HEK293 (cell line): ENCODE data around the gene EGFR.

Experiments
- CTCF ChIA-PET: fragments of 350-600 bp; formaldehyde crosslinking; extraction: SDS; loops from one replicate; lab custom pipeline; 2021; ENCODE audit warnings: antibody characterized with exemption; lab: Yijun Ruan, JAX
- POLR2A ChIA-PET: fragments of 300-600 bp; formaldehyde crosslinking; extraction: SDS; loops from one replicate; lab custom pipeline; 2020; ENCODE audit warnings: antibody characterized with exemption, inconsistent platforms; lab: Yijun Ruan, JAX
- H3K27ac ChIP-seq: fragments of 200-500 bp; sonication (Bioruptor generic); 2 replicates; pipeline ENCODE4 v1.5.1; 2014; ENCODE audit warnings: low read depth, low read length, control low read depth, inconsistent platforms; ENCODE audit errors: extremely low read depth
- H3K36me3 ChIP-seq, 2 experiments: fragments of 200-500 bp in 1 of 2; sonication (Bioruptor generic) in 1 of 2; 1 replicate in 1 of 2; 2 replicates in 1 of 2; pipeline ENCODE4 v1.5.1; 2014 to 2017; ENCODE audit warnings: inconsistent platforms in 2 of 2, low read length in 2 of 2; ENCODE audit not compliant: control insufficient read depth in 2 of 2, insufficient read depth in 1 of 2
- H3K4me1 ChIP-seq: fragments of 200-500 bp; sonication (Bioruptor generic); 2 replicates; pipeline ENCODE4 v1.5.1; 2014; ENCODE audit warnings: mild to moderate bottlenecking, low read length, inconsistent platforms; ENCODE audit not compliant: control insufficient read depth, insufficient read depth
- H3K4me3 ChIP-seq: 2 replicates; pipeline ENCODE4 v1.5.1; 2011; ENCODE audit warnings: low read depth, mild to moderate bottlenecking, control low read depth, low read length, moderate library complexity
- H3K9me3 ChIP-seq: fragments of 200-500 bp; sonication (Bioruptor generic); 2 replicates; pipeline ENCODE4 v1.5.1; 2014; ENCODE audit warnings: low read depth, low read length, inconsistent platforms; ENCODE audit not compliant: control insufficient read depth, insufficient read depth
- GFI1B ChIP-seq: fragments of 450-650 bp; formaldehyde crosslinking; IDR thresholded peaks from 2 replicates; pipeline ENCODE4 v1.5.1; 2016; ENCODE audit warnings: missing biosample characterization, missing genetic modification characterization
- HOXC10 ChIP-seq: sonication (generic); formaldehyde crosslinking; IDR thresholded peaks from 2 replicates; pipeline ENCODE4 v1.8.1; 2023; ENCODE audit warnings: mild to moderate bottlenecking, missing genetic modification reagents
- KLF7 ChIP-seq: fragments of 450-650 bp; formaldehyde crosslinking; IDR thresholded peaks from 2 replicates; pipeline ENCODE4 v1.5.1; 2016; ENCODE audit warnings: missing biosample characterization, missing genetic modification characterization, borderline replicate concordance
- SP3 ChIP-seq: fragments of 450-650 bp; formaldehyde crosslinking; IDR thresholded peaks from 2 replicates; pipeline ENCODE4 v1.5.1; 2016; ENCODE audit warnings: missing biosample characterization, missing genetic modification characterization
- TCF7L2 ChIP-seq: IDR thresholded peaks from 2 replicates; pipeline ENCODE4 v1.6.1; 2011; ENCODE audit warnings: low read depth, mild to moderate bottlenecking, inconsistent platforms, low read length, moderate library complexity, borderline replicate concordance
- WT1 ChIP-seq: fragments of 450-650 bp; formaldehyde crosslinking; IDR thresholded peaks from 2 replicates; pipeline ENCODE4 v1.5.1; 2016; ENCODE audit warnings: missing biosample characterization, missing genetic modification characterization
- ZBTB20 ChIP-seq: fragments of 450-650 bp; formaldehyde crosslinking; IDR thresholded peaks from 2 replicates; pipeline ENCODE4 v1.5.1; 2016; ENCODE audit warnings: missing biosample characterization, missing genetic modification characterization
- ZFP3 ChIP-seq: fragments of 450-650 bp; formaldehyde crosslinking; IDR thresholded peaks from 2 replicates; pipeline ENCODE4 v1.5.1; 2016; ENCODE audit warnings: low read depth, missing biosample characterization, missing genetic modification characterization
- ZNF19 ChIP-seq: fragments of 450-650 bp; formaldehyde crosslinking; IDR thresholded peaks from 2 replicates; pipeline ENCODE4; 2016; ENCODE audit warnings: missing biosample characterization, missing genetic modification characterization, low read depth
- ZNF274 ChIP-seq, 2 experiments: fragments of 200-500 bp in 1 of 2; fragments of 450-650 bp in 1 of 2; sonication (Bioruptor generic) in 1 of 2; formaldehyde crosslinking in 1 of 2; IDR thresholded peaks; 2 replicates each; pipeline versions ENCODE4 v1.5.1 to v1.6.1; 2014 to 2016; ENCODE audit warnings: borderline replicate concordance in 1 of 2, inconsistent platforms in 1 of 2, low read length in 1 of 2, missing biosample characterization in 1 of 2, missing genetic modification characterization in 1 of 2
- ZNF596 ChIP-seq: fragments of 450-650 bp; IDR thresholded peaks from 2 replicates; pipeline ENCODE4 v1.5.0; 2018; ENCODE audit warnings: missing biosample characterization, mild to moderate bottlenecking, missing genetic modification characterization, moderate library complexity
- ZNF747 ChIP-seq: fragments of 450-650 bp; formaldehyde crosslinking; IDR thresholded peaks from 2 replicates; pipeline ENCODE4 v1.5.1; 2016; ENCODE audit warnings: missing biosample characterization, missing genetic modification characterization
- TF ChIP-seq, protein P1 (sequence below): fragments of 450-650 bp; formaldehyde crosslinking; IDR thresholded peaks from 2 replicates; pipeline ENCODE4 v1.5.1; 2016; ENCODE audit warnings: missing biosample characterization, missing genetic modification characterization
- TF ChIP-seq, protein P2 (sequence below): fragments of 450-650 bp; formaldehyde crosslinking; IDR thresholded peaks from 2 replicates; pipeline ENCODE4 v1.5.1; 2016; ENCODE audit warnings: missing biosample characterization, missing genetic modification characterization, low read depth
- TF ChIP-seq, protein P3 (sequence below): fragments of 450-650 bp; formaldehyde crosslinking; IDR thresholded peaks from 2 replicates; pipeline ENCODE4 v1.5.1; 2017; ENCODE audit warnings: missing biosample characterization, missing genetic modification characterization

Gene EGFR

DNA sequence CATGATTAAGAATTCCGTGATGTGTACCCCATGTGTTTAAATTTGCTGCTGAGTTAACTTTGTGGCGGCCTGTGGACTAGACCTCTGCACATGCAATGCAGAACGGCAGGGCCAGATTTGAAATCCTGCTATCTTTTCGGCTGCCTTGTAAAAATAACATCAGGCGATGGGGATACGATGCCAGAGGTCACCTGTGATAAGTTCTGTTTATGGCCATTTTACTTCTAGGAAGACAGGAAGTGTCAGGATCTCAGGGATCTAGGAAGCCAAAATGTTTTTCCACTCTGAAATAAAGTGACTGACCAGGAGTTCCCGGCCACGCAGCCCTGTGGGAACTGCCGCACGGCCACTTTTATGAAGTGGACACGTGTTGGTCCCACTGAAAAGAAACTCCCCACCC lies 77.5 kb downstream of the EGFR start:
- no peak overlapping the region for H3K27ac ChIP-seq
- H3K36me3 ChIP-seq: no peaks in the 10 kb centered on the region
- TF ChIP-seq WT1 (tag by site-specific recombination) (no peak), ZFP3 (no peak)
- TF ChIP-seq, protein P1, sequence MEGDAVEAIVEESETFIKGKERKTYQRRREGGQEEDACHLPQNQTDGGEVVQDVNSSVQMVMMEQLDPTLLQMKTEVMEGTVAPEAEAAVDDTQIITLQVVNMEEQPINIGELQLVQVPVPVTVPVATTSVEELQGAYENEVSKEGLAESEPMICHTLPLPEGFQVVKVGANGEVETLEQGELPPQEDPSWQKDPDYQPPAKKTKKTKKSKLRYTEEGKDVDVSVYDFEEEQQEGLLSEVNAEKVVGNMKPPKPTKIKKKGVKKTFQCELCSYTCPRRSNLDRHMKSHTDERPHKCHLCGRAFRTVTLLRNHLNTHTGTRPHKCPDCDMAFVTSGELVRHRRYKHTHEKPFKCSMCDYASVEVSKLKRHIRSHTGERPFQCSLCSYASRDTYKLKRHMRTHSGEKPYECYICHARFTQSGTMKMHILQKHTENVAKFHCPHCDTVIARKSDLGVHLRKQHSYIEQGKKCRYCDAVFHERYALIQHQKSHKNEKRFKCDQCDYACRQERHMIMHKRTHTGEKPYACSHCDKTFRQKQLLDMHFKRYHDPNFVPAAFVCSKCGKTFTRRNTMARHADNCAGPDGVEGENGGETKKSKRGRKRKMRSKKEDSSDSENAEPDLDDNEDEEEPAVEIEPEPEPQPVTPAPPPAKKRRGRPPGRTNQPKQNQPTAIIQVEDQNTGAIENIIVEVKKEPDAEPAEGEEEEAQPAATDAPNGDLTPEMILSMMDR: no peak
- H3K4me3 ChIP-seq: no peak overlapping the region
- no peaks in the 10 kb centered on the region for H3K9me3 ChIP-seq
- ChIA-PET CTCF (no interaction called here), POLR2A (no interaction called here)
- peaks cover 3% of the 10 kb centered on the region; the same call in 1 of the 2 replicates for H3K4me1 ChIP-seq

DNA sequence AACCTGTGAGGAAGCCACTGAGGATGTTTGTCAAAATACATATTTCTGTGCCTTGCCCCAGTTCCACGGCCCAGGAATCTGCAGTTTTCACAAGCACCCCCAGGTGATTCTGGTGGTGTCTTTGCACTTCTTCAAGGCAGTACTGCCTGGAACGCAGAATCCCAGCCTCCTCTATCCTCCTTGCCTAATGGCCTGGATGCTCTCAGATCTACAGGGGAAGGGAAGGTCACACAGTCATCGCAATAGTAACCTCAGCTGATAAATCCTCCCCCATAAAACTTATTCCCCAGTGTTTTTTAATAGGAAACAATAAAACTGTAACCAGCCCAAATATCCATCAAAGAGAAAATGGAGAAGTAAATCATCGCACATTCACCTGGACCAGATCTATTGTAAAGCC lies 78.3 kb downstream of the EGFR start:
- TF ChIP-seq SP3 (no peak), ZNF19 (tag by site-specific recombination) (no peak)
- Histone ChIP-seq H3K9me3 (no peaks in the 10 kb centered on the region), H3K27ac (no peak overlapping the region), H3K4me3 (no peak overlapping the region), H3K4me1 (peaks cover 3% of the 10 kb centered on the region; the same call in 1 of the 2 replicates), H3K36me3 (no peaks in the 10 kb centered on the region)
- ChIA-PET POLR2A (no interaction called here), CTCF (interaction anchor here (0.7 kb wide), 1 partner anchor 158 kb away, joined by 3 read pairs; no protein-coding TSS in a partner anchor)

DNA sequence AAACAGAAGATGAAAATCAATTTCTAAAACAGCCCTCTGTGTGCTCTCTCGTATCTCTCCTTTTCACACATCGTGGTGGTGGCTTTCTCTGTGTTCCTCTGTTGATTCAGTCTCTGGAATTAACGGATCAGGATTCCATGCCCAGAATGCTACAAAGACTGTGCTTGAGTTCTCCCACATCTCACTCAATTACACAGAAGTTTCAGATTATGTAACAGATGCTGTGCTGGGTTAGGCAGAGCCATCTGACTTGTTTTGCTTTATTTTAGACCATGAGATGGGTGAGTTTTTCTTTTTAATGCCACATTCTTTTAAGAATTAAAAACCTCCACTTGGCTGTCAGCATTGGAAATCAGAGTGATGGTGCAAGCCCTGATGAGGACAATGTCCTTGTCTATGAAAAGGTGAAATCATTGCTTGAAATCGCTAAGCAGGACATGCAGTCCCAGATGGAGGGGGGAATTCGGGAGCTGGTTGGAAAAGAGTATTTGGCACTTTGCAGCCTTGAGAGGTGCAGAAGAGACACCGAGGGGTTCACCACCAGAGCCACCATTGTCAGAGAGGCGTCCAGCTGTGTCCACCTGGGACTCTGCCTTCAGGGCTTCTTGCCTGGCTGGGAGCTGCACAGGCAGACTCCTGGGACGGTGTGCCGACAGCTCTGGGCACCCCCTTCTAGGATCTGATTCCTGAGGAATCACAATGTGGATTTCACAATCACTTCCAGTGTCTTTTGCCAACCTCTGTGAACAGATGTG lies 80.4 kb downstream of the EGFR start:
- no peaks in the 10 kb centered on the region for H3K36me3 ChIP-seq
- TF ChIP-seq TCF7L2: no peak
- TF ChIP-seq KLF7: no peak
- no peak for TF ChIP-seq ZBTB20 (tag by site-specific recombination)
- TF ChIP-seq HOXC10: no peak
- TF ChIP-seq ZNF747: no peak
- TF ChIP-seq, protein P2, sequence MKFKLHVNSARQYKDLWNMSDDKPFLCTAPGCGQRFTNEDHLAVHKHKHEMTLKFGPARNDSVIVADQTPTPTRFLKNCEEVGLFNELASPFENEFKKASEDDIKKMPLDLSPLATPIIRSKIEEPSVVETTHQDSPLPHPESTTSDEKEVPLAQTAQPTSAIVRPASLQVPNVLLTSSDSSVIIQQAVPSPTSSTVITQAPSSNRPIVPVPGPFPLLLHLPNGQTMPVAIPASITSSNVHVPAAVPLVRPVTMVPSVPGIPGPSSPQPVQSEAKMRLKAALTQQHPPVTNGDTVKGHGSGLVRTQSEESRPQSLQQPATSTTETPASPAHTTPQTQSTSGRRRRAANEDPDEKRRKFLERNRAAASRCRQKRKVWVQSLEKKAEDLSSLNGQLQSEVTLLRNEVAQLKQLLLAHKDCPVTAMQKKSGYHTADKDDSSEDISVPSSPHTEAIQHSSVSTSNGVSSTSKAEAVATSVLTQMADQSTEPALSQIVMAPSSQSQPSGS: no peak
- TF ChIP-seq, protein P3, sequence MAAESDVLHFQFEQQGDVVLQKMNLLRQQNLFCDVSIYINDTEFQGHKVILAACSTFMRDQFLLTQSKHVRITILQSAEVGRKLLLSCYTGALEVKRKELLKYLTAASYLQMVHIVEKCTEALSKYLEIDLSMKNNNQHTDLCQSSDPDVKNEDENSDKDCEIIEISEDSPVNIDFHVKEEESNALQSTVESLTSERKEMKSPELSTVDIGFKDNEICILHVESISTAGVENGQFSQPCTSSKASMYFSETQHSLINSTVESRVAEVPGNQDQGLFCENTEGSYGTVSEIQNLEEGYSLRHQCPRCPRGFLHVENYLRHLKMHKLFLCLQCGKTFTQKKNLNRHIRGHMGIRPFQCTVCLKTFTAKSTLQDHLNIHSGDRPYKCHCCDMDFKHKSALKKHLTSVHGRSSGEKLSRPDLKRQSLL (tag by site-specific recombination): no peak
- TF ChIP-seq, all 188 proteins: peak for 0
- ChIA-PET CTCF (no interaction called here), POLR2A (no interaction called here)
- peaks cover 3% of the 10 kb centered on the region; the same call in 1 of the 2 replicates for H3K4me1 ChIP-seq
- H3K9me3 ChIP-seq: no peaks in the 10 kb centered on the region
- no peak overlapping the region for H3K4me3 ChIP-seq
- H3K27ac ChIP-seq: no peak overlapping the region

DNA sequence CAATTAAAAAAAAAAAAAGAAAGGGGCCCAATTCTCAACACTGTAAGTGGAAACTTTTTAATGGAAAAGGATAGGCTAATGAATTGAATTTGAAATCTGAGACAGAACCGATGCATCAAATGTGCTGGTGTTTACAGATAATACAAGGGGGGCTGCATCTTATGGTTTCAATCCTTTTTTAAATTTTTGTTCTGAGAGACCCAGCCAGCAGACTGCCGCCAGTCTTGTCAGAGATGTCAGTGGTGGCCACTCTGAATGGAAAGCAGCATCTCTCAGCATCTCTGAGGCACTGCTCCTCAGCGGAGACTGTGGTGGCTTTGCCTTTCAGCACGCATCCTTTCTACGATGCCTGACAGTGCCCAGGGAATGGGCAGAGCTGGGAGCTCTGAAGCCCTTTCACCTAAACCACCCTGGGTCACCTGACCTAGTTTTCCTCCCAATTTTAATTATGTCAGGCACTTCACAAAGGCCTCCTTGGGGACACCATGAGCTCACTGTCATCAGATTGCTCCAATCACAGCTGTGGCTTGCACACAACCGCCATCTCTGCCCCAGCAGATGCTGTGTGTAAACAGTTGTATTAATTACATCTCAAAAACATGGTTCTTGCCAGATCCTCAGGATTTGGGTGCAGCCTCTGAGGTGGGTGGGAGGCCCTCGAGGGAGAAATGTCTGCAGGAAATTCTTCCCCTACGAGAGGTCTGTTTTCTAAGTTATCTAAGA lies 81.2 kb downstream of the EGFR start:
- peak; percentile 64; the same call in 1 of the 2 replicates for TF ChIP-seq GFI1B
- no peak for TF ChIP-seq ZNF596 (tag by site-specific recombination)
- TF ChIP-seq ZNF274 (IDR thresholded peaks at IDR 0.05; ENCODE audit: low read length): no peak
- TF ChIP-seq ZNF274 (tag by site-specific recombination; IDR thresholded peaks at IDR 0.05; ENCODE audit: borderline replicate concordance): no peak
- ChIA-PET CTCF (no interaction called here), POLR2A (no interaction called here)
- Histone ChIP-seq H3K9me3 (no peaks in the 10 kb centered on the region), H3K27ac (no peak overlapping the region), H3K36me3 (no peaks in the 10 kb centered on the region), H3K4me1 (peaks cover 9% of the 10 kb centered on the region; the same call in 1 of the 2 replicates), H3K4me3 (no peak overlapping the region)
